CD4-positive, alpha-beta T cell (primary cell): Measurements from ENCODE around the gene CFAP20DC. TPM values are rescaled to one million over a fixed set of nuclear protein-coding genes. Genes with fewer than 3 reads are reported as not detected.

Source experiments
- ATAC-seq: fragments of 200-7000 bp; cut with Tn5 transposase; one replicate; pipeline ENCODE4 v1.10.0; 2022; ENCODE audit warnings: mild to moderate bottlenecking; ENCODE audit not compliant: poor library complexity
- CTCF ChIA-PET: fragments of 350-600 bp; sonication (Branson Sonifier 250); formaldehyde crosslinking; loops from one replicate; lab custom pipeline; 2021; ENCODE audit warnings: antibody characterized with exemption, inconsistent platforms; lab: Charles Lee
- POLR2A ChIA-PET: fragments of 350-600 bp; sonication (Branson Sonifier 250); formaldehyde crosslinking; loops from one replicate; lab custom pipeline; 2021; ENCODE audit warnings: antibody characterized with exemption, inconsistent platforms; lab: Charles Lee
- DNase-seq, 14 experiments: peaks; one replicate each; pipeline ENCODE4 v3.0.0-alpha.2; 2013 to 2020; ENCODE audit warnings: mixed read lengths in 2 of 14
- H3K27ac ChIP-seq, 2 donors: one replicate each; pipeline versions ENCODE4 v1.5.1 to v1.7.0; 2013; ENCODE audit warnings: low read length in 2 of 2, low read depth in 1 of 2, mild to moderate bottlenecking in 1 of 2
- H3K27me3 ChIP-seq, 2 experiments: 1 replicate in 1 of 2; 2 replicates in 1 of 2; pipeline versions ENCODE4 v1.6.1 to v1.7.0; 2013; ENCODE audit warnings: low read length in 2 of 2, control low read depth in 1 of 2, mild to moderate bottlenecking in 1 of 2, moderate library complexity in 1 of 2; ENCODE audit not compliant: insufficient read depth in 2 of 2, control insufficient read depth in 1 of 2
- H3K36me3 ChIP-seq: one replicate; pipeline ENCODE4 v1.6.1; 2013; ENCODE audit warnings: low read length, control low read depth; ENCODE audit not compliant: insufficient read depth
- H3K4me1 ChIP-seq: one replicate; pipeline ENCODE4 v1.6.1; 2013; ENCODE audit warnings: low read length, control low read depth; ENCODE audit not compliant: insufficient read depth
- H3K4me3 ChIP-seq: one replicate; pipeline ENCODE4 v1.5.1; 2013; ENCODE audit warnings: mild to moderate bottlenecking, low read length, moderate library complexity
- H3K9me3 ChIP-seq, 2 experiments: 1 replicate in 1 of 2; 2 replicates in 1 of 2; pipeline versions ENCODE4 v1.6.1 to v1.7.0; 2013; ENCODE audit warnings: low read length in 2 of 2, mild to moderate bottlenecking in 2 of 2, control low read depth in 1 of 2, moderate library complexity in 1 of 2; ENCODE audit not compliant: control insufficient read depth in 1 of 2, insufficient read depth in 1 of 2
- H3K27ac Mint-ChIP-seq: one replicate; pipeline ENCODE4 v1.8.0; 2020; ENCODE audit warnings: mixed read lengths
- H3K27me3 Mint-ChIP-seq: one replicate; pipeline ENCODE4 v1.8.0; 2021; ENCODE audit warnings: mixed read lengths
- H3K36me3 Mint-ChIP-seq: one replicate; pipeline ENCODE4 v1.8.0; 2021; ENCODE audit warnings: low read depth, mixed read lengths
- H3K4me1 Mint-ChIP-seq: one replicate; pipeline ENCODE4 v1.8.0; 2021; ENCODE audit warnings: low read depth, mixed read lengths
- H3K4me3 Mint-ChIP-seq: one replicate; pipeline ENCODE4 v1.8.0; 2020; ENCODE audit warnings: mild to moderate bottlenecking, mixed read lengths
- H3K9me3 Mint-ChIP-seq: one replicate; pipeline ENCODE4 v1.8.0; 2020; ENCODE audit warnings: mixed read lengths
- intact Hi-C, 2 experiments: fragments of 100-400 bp; cut with DNase I in 1 of 2; cut with micrococcal nuclease in 1 of 2; formaldehyde crosslinking; loops; one replicate each; pipeline versions ENCODE4 v1.15.1 to v1.9.0; 2023 to 2025; cut with DNase I, micrococcal nuclease
- total RNA-seq, 174 experiments: library from RNA in 2 of 174; stranded (reverse) in 2 of 174; gene quantifications; one replicate each; pipeline ENCODE4 v1.2.3 and lab custom pipeline; 2021 to 2026
- TF ChIP-seq, protein P1 (sequence below): fragments of 200-600 bp; IDR thresholded peaks from one replicate; pipeline ENCODE4 v1.8.0; 2022; ENCODE audit warnings: antibody characterized with exemption, mild to moderate bottlenecking

The CFAP20DC gene
- total RNA-seq, 2 experiments from 2014 or later: 0.11 to 0.20 TPM

DNA sequence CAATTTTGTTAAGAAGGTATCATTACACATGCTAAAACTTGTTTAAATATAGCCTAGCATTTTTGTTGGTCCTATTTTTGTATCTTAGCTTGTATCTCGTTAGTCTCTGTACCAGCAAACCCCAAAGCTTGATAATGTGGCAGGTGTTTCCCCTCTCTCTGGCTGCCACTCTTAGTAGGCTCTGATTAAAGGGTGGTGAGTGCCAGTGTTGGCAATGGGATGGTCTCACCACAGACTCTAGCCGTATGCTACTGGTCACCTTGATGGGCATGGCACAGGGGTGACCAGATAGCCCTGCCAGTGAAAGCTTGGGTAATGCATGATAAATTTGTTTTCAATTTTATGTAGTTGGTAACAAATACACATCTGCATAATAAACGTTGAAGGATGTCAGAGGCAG is 188.3 kb downstream of the CFAP20DC start:
- H3K36me3 Mint-ChIP-seq: no peaks in the 10 kb centered on the region
- no peaks in the 10 kb centered on the region for H3K9me3 ChIP-seq
- ChIA-PET POLR2A (no interaction called here), CTCF (no interaction called here)
- H3K27ac ChIP-seq: no peak overlapping the region
- TF ChIP-seq, protein P1, sequence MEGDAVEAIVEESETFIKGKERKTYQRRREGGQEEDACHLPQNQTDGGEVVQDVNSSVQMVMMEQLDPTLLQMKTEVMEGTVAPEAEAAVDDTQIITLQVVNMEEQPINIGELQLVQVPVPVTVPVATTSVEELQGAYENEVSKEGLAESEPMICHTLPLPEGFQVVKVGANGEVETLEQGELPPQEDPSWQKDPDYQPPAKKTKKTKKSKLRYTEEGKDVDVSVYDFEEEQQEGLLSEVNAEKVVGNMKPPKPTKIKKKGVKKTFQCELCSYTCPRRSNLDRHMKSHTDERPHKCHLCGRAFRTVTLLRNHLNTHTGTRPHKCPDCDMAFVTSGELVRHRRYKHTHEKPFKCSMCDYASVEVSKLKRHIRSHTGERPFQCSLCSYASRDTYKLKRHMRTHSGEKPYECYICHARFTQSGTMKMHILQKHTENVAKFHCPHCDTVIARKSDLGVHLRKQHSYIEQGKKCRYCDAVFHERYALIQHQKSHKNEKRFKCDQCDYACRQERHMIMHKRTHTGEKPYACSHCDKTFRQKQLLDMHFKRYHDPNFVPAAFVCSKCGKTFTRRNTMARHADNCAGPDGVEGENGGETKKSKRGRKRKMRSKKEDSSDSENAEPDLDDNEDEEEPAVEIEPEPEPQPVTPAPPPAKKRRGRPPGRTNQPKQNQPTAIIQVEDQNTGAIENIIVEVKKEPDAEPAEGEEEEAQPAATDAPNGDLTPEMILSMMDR: no peak
- no peaks in the 10 kb centered on the region for H3K36me3 ChIP-seq
- DNase-seq (no peak), ATAC-seq (no peak)
- H3K4me1 Mint-ChIP-seq: no peaks in the 10 kb centered on the region
- H3K27ac Mint-ChIP-seq: no peak overlapping the region
- H3K4me3 ChIP-seq: no peak overlapping the region
- H3K4me3 Mint-ChIP-seq: no peak overlapping the region
- no peaks in the 10 kb centered on the region for H3K27me3 ChIP-seq
- no peaks in the 10 kb centered on the region for H3K4me1 ChIP-seq
- H3K9me3 Mint-ChIP-seq: no peaks in the 10 kb centered on the region
- H3K27me3 Mint-ChIP-seq: peaks cover 4% of the 10 kb centered on the region
- intact Hi-C loops: no loop called here

- Histone ChIP-seq H3K36me3 (no peaks in the 10 kb centered on the region), H3K9me3 (no peaks in the 10 kb centered on the region), H3K4me3 (no peak overlapping the region), H3K4me1 (no peaks in the 10 kb centered on the region), H3K27ac (no peak overlapping the region), H3K27me3 (no peaks in the 10 kb centered on the region)
- DNase-seq: no peak
- Mint-ChIP-seq H3K36me3 (no peaks in the 10 kb centered on the region), H3K27ac (no peak overlapping the region), H3K4me1 (no peaks in the 10 kb centered on the region), H3K4me3 (no peak overlapping the region), H3K27me3 (peaks cover 4% of the 10 kb centered on the region), H3K9me3 (no peaks in the 10 kb centered on the region)
- POLR2A ChIA-PET: no interaction called here
- TF ChIP-seq, protein P1: no peak
- intact Hi-C loops: no loop called here
- no peak for ATAC-seq
- CTCF ChIA-PET: no interaction called here
These were observed 191.7 kb downstream of the CFAP20DC start for GRCh38 chr3:58858126-58858525.

GRCh38 chr3:58857402-58857801 is 192.4 kb downstream of the CFAP20DC start:
- Mint-ChIP-seq H3K27me3 (peaks cover 4% of the 10 kb centered on the region), H3K4me1 (no peaks in the 10 kb centered on the region), H3K27ac (no peak overlapping the region), H3K9me3 (no peaks in the 10 kb centered on the region), H3K36me3 (no peaks in the 10 kb centered on the region), H3K4me3 (no peak overlapping the region)
- Histone ChIP-seq H3K9me3 (no peaks in the 10 kb centered on the region), H3K27me3 (no peaks in the 10 kb centered on the region), H3K4me1 (no peaks in the 10 kb centered on the region), H3K36me3 (no peaks in the 10 kb centered on the region), H3K4me3 (no peak overlapping the region), H3K27ac (no peak overlapping the region)
- no peak for DNase-seq
- ChIA-PET POLR2A (no interaction called here), CTCF (no interaction called here)
- no peak for ATAC-seq
- TF ChIP-seq, protein P1: no peak
- intact Hi-C loops: no loop called here
